Neutrophil (primary cell): Measurements from ENCODE around the gene ABHD4.

ENCODE experiments used
- H3K27ac ChIP-seq: fragments of 200-600 bp; sonication (generic); 2 replicates; pipeline ENCODE4 v1.5.1; 2016; ENCODE audit warnings: mild to moderate bottlenecking, moderate library complexity
- H3K27me3 ChIP-seq: fragments of 200-600 bp; sonication (generic); 2 replicates; pipeline ENCODE4 v1.6.0; 2016; ENCODE audit warnings: mild to moderate bottlenecking
- H3K36me3 ChIP-seq: fragments of 200-600 bp; sonication (generic); 2 replicates; pipeline ENCODE4 v1.5.1; 2017
- H3K4me1 ChIP-seq, 2 experiments: fragments of 200-600 bp in 1 of 2; sonication (generic) in 1 of 2; 1 replicate in 1 of 2; 2 replicates in 1 of 2; pipeline versions ENCODE4 v1.5.1 to v1.6.1; 2013 to 2016; ENCODE audit warnings: low read depth in 1 of 2, low read length in 1 of 2, mild to moderate bottlenecking in 1 of 2, moderate library complexity in 1 of 2; ENCODE audit not compliant: control insufficient read depth in 1 of 2, insufficient read depth in 1 of 2
- H3K4me3 ChIP-seq, 2 experiments: fragments of 200-600 bp in 1 of 2; sonication (generic) in 1 of 2; 1 replicate in 1 of 2; 2 replicates in 1 of 2; pipeline ENCODE4 v1.5.1; 2013 to 2016; ENCODE audit warnings: low read depth in 1 of 2, low read length in 1 of 2, mild to moderate bottlenecking in 1 of 2, moderate library complexity in 1 of 2
- H3K9me3 ChIP-seq: fragments of 200-600 bp; sonication (generic); 2 replicates; pipeline ENCODE4 v1.5.1; 2016
- TF ChIP-seq, protein P1 (sequence below): fragments of 200-600 bp; sonication (generic); IDR thresholded peaks from 2 replicates; pipeline ENCODE4 v1.5.1; 2016; ENCODE audit warnings: antibody characterized with exemption

Gene ABHD4

GRCh38 chr14:22648506-22648905 lies 50.4 kb downstream of the ABHD4 start:
- no peaks in the 10 kb centered on the region for H3K4me1 ChIP-seq
- no peak overlapping the region for H3K4me3 ChIP-seq
- H3K27me3 ChIP-seq, result peaks cover 9% of the 10 kb centered on the region
- no peaks in the 10 kb centered on the region for H3K36me3 ChIP-seq
- H3K9me3 ChIP-seq, result no peaks in the 10 kb centered on the region
- TF ChIP-seq, protein P1, sequence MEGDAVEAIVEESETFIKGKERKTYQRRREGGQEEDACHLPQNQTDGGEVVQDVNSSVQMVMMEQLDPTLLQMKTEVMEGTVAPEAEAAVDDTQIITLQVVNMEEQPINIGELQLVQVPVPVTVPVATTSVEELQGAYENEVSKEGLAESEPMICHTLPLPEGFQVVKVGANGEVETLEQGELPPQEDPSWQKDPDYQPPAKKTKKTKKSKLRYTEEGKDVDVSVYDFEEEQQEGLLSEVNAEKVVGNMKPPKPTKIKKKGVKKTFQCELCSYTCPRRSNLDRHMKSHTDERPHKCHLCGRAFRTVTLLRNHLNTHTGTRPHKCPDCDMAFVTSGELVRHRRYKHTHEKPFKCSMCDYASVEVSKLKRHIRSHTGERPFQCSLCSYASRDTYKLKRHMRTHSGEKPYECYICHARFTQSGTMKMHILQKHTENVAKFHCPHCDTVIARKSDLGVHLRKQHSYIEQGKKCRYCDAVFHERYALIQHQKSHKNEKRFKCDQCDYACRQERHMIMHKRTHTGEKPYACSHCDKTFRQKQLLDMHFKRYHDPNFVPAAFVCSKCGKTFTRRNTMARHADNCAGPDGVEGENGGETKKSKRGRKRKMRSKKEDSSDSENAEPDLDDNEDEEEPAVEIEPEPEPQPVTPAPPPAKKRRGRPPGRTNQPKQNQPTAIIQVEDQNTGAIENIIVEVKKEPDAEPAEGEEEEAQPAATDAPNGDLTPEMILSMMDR, result no peak
- no peak overlapping the region for H3K27ac ChIP-seq

GRCh38 chr14:22650046-22650739 lies 52.1 kb downstream of the ABHD4 start:
- no peaks in the 10 kb centered on the region for H3K27me3 ChIP-seq
- no peaks in the 10 kb centered on the region for H3K36me3 ChIP-seq
- H3K27ac ChIP-seq, result no peak overlapping the region
- H3K4me3 ChIP-seq, result no peak overlapping the region
- TF ChIP-seq, protein P1, result no peak
- H3K9me3 ChIP-seq, result no peaks in the 10 kb centered on the region
- no peaks in the 10 kb centered on the region for H3K4me1 ChIP-seq

DNA sequence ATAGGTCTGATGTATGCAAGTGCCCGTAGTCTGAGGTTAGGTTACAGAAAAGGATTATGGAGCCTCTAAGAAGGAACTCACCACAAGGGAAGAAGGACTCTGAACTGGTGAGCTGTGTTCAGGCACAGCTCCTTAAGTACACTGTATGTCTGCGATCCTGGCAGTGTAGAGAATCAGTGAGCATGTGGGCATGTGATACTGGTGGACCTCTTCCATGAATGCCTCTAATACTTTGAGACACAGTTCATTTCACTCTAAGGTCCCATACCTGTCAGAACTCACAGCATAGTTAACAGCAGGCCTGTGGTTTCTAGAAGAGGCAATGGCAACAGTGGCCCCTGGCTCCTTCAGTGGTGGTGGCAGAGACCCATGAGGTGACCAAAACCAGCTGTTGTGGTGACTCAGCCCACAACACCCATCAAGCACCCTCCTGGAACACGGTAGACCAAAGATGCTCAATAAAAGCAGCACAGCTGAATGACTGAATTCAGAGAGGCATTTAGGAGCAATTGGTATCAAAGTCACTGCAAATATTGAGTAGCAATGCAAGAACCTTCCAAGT lies 52.9 kb downstream of the ABHD4 start:
- no peaks in the 10 kb centered on the region for H3K36me3 ChIP-seq
- no peak overlapping the region for H3K4me3 ChIP-seq
- no peak overlapping the region for H3K27ac ChIP-seq
- TF ChIP-seq, protein P1, result no peak
- no peaks in the 10 kb centered on the region for H3K4me1 ChIP-seq
- H3K27me3 ChIP-seq, result no peaks in the 10 kb centered on the region
- H3K9me3 ChIP-seq, result no peaks in the 10 kb centered on the region

DNA sequence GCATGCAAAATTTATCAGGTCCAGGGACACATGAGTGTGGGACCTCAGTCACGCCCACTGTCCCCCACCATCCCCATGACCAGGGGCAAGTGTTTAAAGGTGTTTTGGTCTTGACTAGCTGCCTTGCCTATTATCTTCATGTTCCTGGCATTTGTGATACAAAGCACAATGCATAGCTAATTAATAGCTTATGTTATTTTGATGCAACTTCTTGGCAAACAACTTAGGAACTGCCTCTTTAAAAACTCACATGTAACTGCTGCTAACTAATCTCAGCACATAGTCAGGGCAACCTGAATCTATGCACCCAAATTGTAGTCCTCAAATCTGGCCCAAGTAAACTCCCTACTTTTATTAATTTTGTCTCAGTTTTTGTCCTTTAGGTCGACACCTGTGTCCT lies 53.5 kb downstream of the ABHD4 start:
- Histone ChIP-seq H3K27ac (no peak overlapping the region), H3K36me3 (no peaks in the 10 kb centered on the region), H3K27me3 (no peaks in the 10 kb centered on the region), H3K9me3 (no peaks in the 10 kb centered on the region), H3K4me3 (no peak overlapping the region), H3K4me1 (no peaks in the 10 kb centered on the region)
- TF ChIP-seq, protein P1, result no peak

DNA sequence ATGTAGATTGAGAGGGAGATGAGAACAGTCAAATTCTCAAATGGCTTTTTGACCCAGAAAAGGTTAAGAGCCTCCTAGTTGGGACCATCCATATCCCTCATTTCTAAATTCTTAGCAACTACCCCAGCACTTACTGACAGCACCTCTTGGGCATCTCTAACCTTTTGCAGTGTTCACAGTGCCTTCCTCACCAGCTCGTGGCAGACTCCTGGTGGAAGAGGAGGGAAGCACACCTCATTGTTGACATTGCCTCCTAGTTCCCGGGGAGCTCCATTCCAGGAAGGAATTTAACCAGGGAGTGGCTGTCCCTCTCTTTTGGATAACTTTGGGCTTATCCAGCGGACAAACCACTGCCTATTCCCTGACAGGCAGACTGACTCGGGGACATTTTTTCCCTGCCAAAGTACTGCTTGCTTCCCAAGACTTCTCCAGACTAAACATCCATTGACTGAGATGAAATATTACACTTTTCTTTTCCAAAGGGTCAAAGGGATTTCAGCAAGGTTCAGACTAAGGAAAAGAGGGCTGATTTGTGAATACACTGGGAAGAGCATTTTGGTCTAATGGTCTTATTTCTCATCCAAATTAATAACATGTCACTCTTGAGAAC lies 55.0 kb downstream of the ABHD4 start:
- TF ChIP-seq, protein P1, result peak; percentile 38
- Histone ChIP-seq H3K27ac (no peak overlapping the region), H3K36me3 (no peaks in the 10 kb centered on the region), H3K4me3 (no peak overlapping the region), H3K4me1 (no peaks in the 10 kb centered on the region), H3K27me3 (no peaks in the 10 kb centered on the region), H3K9me3 (no peaks in the 10 kb centered on the region)
